Activated T-cell treated with anti-CD3 and anti-CD28 coated beads, Interleukin-2, amount 50 U/mL, for 4 hours (primary cell): Measurements from ENCODE around the gene SLC35F6. TPM values are rescaled to one million over a fixed set of nuclear protein-coding genes. Genes with fewer than 3 reads are reported as not detected.
"Not testable (repeated sequence)": the region's sequence is repeated elsewhere in the genome, so short reads cannot be mapped to it uniquely, and the experiment has no call there.

Source experiments
- ATAC-seq, 2 donors: fragments of 200-7000 bp; cut with Tn5 transposase; one replicate each; pipeline ENCODE4 v1.10.0; 2021
- DNase-seq: peaks from one replicate; pipeline ENCODE4 v3.0.0-alpha.2; 2020
- H3K27me3 Mint-ChIP-seq: one replicate; pipeline ENCODE4 v1.8.0; 2021; ENCODE audit warnings: low read depth, mixed read lengths
- H3K36me3 Mint-ChIP-seq: one replicate; pipeline ENCODE4 v1.8.0; 2022; ENCODE audit warnings: mixed read lengths; ENCODE audit not compliant: insufficient read depth
- H3K4me1 Mint-ChIP-seq: one replicate; pipeline ENCODE4 v1.8.0; 2021; ENCODE audit warnings: low read depth, mixed read lengths
- H3K4me3 Mint-ChIP-seq: one replicate; pipeline ENCODE4 v1.8.0; 2021; ENCODE audit warnings: mild to moderate bottlenecking, moderate library complexity, mixed read lengths
- H3K9me3 Mint-ChIP-seq: one replicate; pipeline ENCODE4 v1.8.0; 2021; ENCODE audit warnings: mixed read lengths
- total RNA-seq, 3 donors: library from RNA; stranded (reverse); gene quantifications; one replicate each; pipeline ENCODE4 v1.2.1, GENCODE V29; 2021

The SLC35F6 gene
- total RNA-seq, 3 donors from 2014 or later = 9.2 to 12.5 (median 11.6) TPM

DNA sequence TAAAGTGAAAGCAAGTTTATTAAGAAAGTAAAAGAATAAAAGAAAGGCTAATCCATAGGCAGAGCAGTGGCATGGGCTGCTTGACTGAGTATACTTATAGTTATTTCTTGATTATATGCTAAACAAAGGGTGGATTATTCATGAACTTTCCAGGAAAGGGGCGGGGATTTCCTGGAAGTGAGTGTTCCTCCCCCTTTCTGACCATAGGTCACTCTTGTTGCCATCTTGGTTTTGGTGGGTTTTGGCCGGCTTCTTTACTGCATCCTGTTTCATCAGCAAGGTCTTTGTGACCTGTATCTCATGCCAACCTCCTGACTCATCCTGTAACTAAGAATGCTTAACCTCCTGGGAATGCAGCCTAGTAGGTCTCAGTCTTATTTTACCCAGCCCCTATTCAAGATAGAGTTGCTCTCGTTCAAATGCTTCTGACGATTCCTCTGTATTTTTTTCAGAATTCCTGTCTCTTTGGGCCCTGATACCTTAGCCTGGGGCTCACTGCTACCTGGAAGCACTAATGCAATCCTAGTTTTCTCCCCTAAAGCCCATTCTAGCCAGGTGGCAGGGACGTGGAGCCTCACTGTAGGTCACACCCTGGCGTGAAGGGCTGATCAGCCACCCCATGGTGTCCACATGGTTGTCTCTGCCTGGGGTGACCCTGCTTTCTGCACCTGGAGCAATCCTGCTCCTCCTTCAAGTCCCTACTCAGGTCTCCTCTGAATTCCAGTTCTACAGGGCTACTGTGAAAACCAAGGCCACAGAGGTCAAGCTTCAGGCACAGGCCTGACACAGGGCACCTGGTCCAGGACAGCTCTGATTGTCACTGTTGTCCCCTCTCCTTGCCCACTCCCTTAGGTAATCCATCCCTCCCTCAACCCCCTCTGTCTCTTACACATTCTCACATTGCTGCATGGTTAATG lies 6.0 kb upstream of the SLC35F6 start:
- H3K27me3 Mint-ChIP-seq = no peaks in the 10 kb centered on the region
- no peaks in the 10 kb centered on the region for H3K4me1 Mint-ChIP-seq
- no peak overlapping the region for H3K4me3 Mint-ChIP-seq
- DNase-seq = no peak
- H3K9me3 Mint-ChIP-seq = no peaks in the 10 kb centered on the region
- no peaks in the 10 kb centered on the region for H3K36me3 Mint-ChIP-seq
- no peak for ATAC-seq

DNA sequence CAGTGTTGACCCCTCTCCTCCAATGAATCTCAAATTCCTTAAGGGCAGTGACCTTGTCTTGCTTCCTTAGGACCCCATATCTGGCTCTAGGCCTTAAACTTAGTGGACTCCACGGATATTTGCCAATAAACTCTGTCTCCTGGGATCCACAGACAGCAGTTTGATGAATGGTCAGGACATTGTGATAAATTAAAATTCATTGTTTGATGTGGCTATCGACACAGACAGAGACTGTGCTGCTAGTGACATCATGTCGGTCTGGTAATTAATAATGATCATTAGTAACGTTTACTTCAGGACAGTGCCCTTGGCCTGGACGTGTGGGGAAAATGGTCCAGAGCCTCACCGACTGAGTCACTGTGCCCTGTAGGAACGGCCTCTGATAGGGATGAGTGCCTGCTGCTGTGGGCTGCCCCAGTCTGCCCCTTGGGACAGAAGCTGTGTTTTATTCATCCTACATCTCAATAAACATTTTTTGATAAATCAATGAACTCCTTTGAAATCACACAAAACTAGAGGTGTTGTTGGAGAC lies 5.2 kb upstream of the SLC35F6 start:
- DNase-seq (no peak), ATAC-seq (no peak)
- H3K4me1 Mint-ChIP-seq = no peaks in the 10 kb centered on the region
- no peaks in the 10 kb centered on the region for H3K9me3 Mint-ChIP-seq
- no peaks in the 10 kb centered on the region for H3K27me3 Mint-ChIP-seq
- no peaks in the 10 kb centered on the region for H3K36me3 Mint-ChIP-seq
- no peak overlapping the region for H3K4me3 Mint-ChIP-seq

DNA sequence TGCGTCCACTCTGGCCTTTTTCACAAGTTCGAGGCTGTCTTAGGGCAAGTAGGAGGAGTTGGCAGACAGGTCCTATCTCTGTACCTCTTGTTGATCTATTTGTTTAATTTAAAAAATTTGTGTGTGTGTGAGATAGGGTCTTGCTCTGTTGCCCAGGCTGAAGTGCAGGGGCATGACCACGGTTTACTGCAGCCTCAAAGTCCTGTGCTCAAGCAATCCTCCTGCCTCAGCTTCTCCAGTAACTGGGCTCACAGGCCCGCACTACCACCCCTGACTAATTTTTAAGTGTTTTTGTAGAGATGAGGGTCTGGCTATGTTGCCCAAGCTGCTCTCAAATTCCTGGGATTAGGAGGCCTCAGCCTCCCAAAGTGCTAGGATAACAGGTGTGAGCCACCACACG lies 4.2 kb upstream of the SLC35F6 start:
- Mint-ChIP-seq H3K27me3 (no peaks in the 10 kb centered on the region), H3K4me1 (peaks cover 2% of the 10 kb centered on the region), H3K4me3 (no peak overlapping the region), H3K9me3 (no peaks in the 10 kb centered on the region), H3K36me3 (no peaks in the 10 kb centered on the region)
- DNase-seq = no peak
- ATAC-seq = no peak

DNA sequence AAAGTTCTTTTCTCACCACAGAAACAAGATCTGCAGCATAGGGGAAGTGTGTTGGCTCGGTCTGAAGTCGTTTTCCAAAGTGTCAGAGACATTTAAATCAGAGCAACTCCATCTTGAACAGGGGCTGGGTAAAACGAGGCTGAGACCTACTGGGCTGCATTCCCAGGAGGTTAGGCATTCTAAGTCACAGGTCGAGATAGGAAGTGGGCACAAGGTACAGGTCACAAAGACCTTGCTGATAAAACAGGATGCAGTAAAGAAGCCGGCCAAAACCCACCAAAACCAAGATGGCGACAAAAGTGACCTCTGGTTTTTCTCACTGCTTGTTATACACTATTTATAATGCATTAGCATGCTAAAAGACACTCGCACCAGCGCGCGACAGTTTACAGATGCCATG lies 3.1 kb upstream of the SLC35F6 start:
- ATAC-seq, H3K9me3 Mint-ChIP-seq, H3K4me3 Mint-ChIP-seq, H3K27me3 Mint-ChIP-seq, DNase-seq, H3K36me3 Mint-ChIP-seq: not testable (repeated sequence)
- peaks cover 14% of the 10 kb centered on the region for H3K4me1 Mint-ChIP-seq

DNA sequence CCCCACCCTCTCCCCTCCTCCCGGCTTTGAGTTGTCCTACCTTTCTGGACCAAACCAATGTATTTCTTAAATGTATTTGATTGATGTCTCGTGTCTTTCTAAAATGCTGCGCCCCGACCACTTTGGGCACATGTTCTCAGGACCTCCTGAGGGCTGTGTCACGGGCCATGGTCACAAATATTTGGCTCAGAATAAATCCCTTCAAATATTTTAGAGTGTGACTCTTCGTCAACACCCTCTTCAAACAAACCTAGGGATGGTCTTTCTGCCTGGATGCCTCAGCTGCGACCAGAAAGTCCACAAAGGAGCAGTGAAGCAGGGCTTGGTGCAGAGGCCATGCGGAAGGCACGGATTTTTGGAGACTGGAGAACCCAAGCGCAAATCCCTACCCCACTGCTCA lies 1.1 kb upstream of the SLC35F6 start:
- Mint-ChIP-seq H3K9me3 (no peaks in the 10 kb centered on the region), H3K4me3 (peak overlapping the region; percentile 93), H3K36me3 (peaks cover 1% of the 10 kb centered on the region), H3K27me3 (no peaks in the 10 kb centered on the region), H3K4me1 (peaks cover 23% of the 10 kb centered on the region)
- DNase-seq = no peak
- no peak for ATAC-seq

DNA sequence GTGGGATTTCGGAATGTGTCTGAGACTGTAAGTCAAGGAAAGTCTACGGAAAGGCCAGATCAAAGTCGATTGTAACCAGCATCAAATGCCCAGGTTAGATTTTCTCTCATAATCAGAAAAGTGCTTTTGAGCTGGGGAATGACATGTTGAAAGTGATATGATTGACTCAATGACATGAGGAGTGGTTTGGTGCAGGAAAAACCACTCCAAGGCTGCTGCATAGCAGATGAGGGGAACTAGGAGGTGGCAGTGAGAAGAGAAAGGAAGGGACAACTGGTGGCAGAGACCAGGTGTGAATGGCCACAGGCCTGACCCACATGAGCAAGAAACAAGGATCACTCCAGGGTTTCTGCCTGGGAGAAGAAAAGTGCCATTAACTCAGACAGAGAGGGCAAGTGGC lies 822 bp downstream of the SLC35F6 start:
- Mint-ChIP-seq H3K4me1 (peaks cover 34% of the 10 kb centered on the region), H3K36me3 (peaks cover 1% of the 10 kb centered on the region), H3K27me3 (no peaks in the 10 kb centered on the region), H3K9me3 (no peaks in the 10 kb centered on the region), H3K4me3 (peak overlapping the region; percentile 93)
- ATAC-seq (no peak), DNase-seq (no peak)

DNA sequence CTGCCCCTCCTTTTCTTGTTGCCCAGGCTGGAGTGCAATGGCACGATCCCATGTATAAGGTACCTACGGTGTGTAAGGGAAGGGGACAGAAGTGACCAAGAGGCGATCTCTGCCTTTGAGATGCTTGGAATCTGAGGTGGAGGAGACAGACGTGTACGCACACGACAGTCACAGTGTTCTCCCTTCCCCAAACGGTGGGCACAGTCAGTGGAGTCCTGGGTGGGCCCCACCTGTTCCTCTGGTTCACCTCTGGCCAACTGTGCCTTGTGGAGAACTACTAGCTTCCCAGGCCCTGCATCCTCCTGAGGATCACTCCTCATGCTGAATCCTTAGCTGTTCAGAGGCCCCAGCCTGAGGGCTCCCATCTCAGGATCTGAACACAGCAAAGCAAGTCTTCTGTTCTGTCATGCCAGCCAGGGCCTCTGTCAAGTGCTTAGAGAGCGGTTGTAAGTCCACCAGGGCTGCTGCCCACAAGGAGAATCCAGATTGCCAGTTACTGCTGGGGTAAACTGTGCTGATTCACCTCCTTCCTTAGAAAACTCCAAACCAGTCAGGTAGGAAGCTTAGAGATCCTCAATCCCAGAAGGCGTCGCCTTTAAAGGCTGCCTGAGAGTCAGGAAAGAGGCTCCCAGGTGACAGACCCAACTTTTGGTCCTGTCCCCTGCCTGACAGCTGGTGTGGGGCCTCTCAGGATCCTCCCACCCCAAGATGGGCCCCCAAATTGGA lies 1.6 kb downstream of the SLC35F6 start:
- Mint-ChIP-seq H3K4me1 (peaks cover 35% of the 10 kb centered on the region), H3K9me3 (no peaks in the 10 kb centered on the region), H3K36me3 (peaks cover 1% of the 10 kb centered on the region), H3K4me3 (peak overlapping the region; percentile 93), H3K27me3 (no peaks in the 10 kb centered on the region)
- DNase-seq (no peak), ATAC-seq (no peak)

DNA sequence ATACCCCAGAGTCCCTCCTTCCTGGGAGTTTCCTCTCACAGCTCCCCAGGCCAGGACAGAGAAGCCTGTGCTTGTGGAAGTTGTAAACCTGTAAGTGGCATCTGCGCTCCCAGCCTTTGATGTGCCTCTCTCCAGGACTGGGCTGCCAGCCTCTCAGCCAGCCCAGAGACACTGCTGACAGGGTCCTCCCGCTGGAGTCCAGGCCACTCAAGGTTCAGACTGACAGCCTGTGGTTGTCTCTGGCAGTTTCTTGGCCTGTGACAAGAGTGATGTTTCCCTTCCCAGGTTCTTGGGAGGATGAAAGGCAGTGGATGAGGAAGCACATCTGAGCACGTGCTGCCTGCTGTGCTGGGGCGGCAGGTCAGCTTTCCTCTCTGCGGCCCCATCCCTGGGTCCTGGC lies 3.0 kb downstream of the SLC35F6 start:
- no peak overlapping the region for H3K4me3 Mint-ChIP-seq
- H3K36me3 Mint-ChIP-seq = peaks cover 3% of the 10 kb centered on the region
- no peak for DNase-seq
- peaks cover 47% of the 10 kb centered on the region for H3K4me1 Mint-ChIP-seq
- no peaks in the 10 kb centered on the region for H3K27me3 Mint-ChIP-seq
- H3K9me3 Mint-ChIP-seq = no peaks in the 10 kb centered on the region
- no peak for ATAC-seq

DNA sequence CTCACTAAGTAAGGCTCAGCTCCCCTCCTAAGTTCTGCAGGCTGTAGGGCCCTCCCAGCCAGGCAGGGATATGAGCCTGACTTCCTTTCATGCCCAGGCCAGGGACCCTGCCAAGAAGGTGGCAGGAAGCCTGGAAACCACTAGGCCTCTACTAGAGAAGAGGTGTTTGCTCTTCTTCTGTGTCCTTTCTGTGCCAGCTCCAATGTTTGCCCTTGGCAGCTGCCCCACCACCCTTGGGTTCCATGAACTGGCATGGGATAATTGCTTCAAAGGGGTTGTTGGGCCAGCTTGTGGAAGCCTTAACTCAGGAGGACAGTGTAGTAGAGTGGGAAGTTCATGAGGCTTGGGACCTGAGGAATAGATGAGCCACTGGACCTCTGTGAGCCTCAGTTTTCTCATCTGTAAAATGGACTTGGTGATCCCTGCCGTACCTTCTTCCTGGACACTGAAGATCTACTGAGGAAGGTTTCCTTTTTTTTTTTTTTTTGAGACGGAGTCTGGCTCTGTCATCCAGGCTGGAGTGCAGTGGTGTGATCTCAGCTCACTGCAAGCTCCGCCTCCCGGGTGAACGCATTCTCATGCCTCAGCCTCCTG lies 3.9 kb downstream of the SLC35F6 start:
- H3K4me3 Mint-ChIP-seq = no peak overlapping the region
- no peaks in the 10 kb centered on the region for H3K9me3 Mint-ChIP-seq
- DNase-seq (no peak), ATAC-seq (no peak)
- H3K36me3 Mint-ChIP-seq = peaks cover 3% of the 10 kb centered on the region
- peaks cover 55% of the 10 kb centered on the region for H3K4me1 Mint-ChIP-seq
- no peaks in the 10 kb centered on the region for H3K27me3 Mint-ChIP-seq

DNA sequence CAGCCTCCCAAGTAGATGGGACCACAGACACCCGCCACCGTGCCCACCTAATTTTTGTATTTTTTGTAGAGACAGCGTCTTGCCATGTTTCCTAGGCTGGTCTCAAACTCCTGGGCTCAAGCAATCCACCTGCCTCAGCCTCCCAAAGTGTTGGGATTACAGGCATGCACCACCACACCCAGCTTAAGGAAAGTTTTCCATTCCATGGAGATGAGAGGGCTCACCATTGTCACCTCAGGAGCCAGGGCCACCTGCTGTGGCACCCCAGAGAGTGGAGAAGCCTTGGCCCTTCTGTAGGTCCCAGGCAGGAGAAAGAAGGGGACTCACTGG lies 4.6 kb downstream of the SLC35F6 start:
- no peak overlapping the region for H3K4me3 Mint-ChIP-seq
- H3K27me3 Mint-ChIP-seq = no peaks in the 10 kb centered on the region
- DNase-seq (no peak), ATAC-seq (no peak)
- no peaks in the 10 kb centered on the region for H3K9me3 Mint-ChIP-seq
- peaks cover 56% of the 10 kb centered on the region for H3K4me1 Mint-ChIP-seq
- peaks cover 3% of the 10 kb centered on the region for H3K36me3 Mint-ChIP-seq

DNA sequence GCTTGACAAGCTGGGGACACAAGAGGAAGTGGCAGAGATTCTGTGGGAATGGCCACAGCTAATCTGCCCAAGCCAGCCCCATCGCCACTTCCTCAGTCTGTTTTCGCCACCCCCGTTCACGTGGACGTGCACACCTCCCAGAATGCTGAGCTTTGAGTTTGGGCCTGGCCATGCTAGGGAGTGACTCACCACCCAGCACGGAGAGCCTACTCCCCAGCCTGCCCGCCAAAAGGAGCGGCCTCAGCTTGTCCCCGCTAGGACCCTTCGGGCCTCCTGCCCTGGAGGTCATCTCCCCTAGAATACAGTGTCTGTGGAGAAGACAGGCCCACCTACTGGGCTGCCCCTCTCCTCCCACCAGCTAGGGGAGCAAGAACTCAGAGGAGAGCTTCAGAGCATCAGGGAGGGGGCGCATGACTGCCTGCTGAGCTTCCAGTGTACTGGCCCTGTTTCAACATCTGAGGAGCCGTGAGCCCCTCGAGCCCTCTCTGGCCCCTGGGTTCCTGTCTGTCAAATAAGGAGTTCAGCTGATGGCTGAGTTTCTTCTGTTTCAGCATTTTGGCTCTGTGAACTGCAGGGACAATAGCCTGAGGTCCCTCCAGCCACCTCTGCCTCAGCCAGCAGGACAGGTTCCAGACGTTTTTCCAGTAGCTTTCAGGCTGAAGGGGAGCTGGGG lies 5.1 kb downstream of the SLC35F6 start:
- H3K9me3 Mint-ChIP-seq = no peaks in the 10 kb centered on the region
- ATAC-seq (no peak), DNase-seq (no peak)
- no peak overlapping the region for H3K4me3 Mint-ChIP-seq
- no peaks in the 10 kb centered on the region for H3K27me3 Mint-ChIP-seq
- H3K4me1 Mint-ChIP-seq = peaks cover 56% of the 10 kb centered on the region
- H3K36me3 Mint-ChIP-seq = peaks cover 3% of the 10 kb centered on the region

DNA sequence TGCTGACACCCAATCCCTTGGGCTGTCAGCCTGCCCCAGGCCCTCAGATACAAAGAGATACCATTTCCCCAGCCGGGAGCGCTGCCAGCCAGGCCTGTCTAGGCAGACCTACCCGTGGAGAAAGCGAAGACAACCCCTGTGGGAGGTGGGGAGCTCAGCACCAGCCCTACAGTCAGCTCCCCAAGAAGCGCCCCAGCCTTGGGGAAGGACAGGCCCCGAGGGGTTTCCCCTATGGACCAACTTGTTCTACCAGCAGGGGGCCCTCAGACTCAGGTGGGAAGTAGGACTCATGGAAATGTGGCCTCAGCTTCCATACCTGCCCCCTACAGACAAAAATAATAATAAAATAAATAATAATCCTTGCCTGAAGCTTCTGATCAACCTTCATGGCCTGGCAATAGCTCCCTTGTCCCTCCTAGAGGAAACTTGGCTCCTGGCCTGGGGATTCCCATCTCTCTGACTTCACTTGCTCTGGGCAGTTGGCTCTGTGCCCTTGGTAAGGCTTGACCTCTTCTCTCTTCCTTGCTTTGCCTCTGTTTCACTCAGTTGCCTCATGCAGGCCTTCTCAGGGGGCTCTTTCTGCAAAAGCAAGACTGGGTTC lies 7.0 kb downstream of the SLC35F6 start:
- Mint-ChIP-seq H3K27me3 (no peaks in the 10 kb centered on the region), H3K9me3 (no peaks in the 10 kb centered on the region), H3K36me3 (peaks cover 3% of the 10 kb centered on the region), H3K4me1 (peaks cover 41% of the 10 kb centered on the region), H3K4me3 (no peak overlapping the region)
- DNase-seq (no peak), ATAC-seq (no peak)

DNA sequence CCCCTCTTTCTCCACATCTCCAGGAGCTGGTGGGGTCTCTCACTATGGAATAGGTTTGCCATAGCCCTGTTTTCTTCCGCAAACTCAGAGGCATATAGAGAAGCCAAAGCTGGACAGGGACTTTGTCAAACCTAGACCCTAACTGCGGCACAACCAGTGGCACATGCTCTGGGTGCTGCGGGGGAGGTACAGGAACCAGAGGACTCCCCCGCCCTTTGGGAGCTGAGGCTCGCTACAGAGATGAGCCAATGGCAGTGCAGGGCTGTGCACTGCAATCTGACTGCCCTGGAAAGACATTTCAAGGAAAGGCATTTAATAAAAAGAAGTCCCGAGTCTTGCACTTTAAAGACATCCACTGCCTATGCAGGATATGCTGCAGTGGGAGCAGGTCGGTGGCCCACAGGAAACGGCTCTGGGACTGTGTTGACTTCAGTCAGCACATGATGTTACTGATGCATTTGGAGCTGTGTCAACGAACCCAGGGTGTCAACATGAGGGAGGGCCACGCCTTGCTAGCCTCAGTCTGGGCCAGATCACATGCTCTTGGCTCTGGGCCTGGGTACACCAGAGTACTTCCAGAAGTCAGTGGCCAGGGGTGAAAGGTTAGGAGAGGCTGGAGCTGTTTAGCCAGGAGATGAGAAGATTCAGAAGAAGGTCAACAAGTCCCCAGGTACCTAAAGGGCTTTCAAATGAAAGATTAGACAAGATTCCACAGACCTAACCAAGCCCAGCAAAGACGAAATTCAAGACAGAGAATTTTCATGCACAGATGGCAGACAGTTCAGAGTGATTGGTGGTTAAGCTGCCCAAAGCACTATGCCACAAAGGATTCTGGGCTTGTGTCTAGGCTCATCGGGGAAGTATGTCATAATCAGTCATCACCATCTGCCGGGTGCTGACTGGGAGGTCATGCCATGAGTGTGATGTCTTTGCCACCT lies 8.2 kb downstream of the SLC35F6 start:
- Mint-ChIP-seq H3K36me3 (peaks cover 9% of the 10 kb centered on the region), H3K27me3 (no peaks in the 10 kb centered on the region), H3K4me3 (peak overlapping the region; percentile 5), H3K9me3 (no peaks in the 10 kb centered on the region), H3K4me1 (peaks cover 36% of the 10 kb centered on the region)
- ATAC-seq = peak; percentile 62 to 72
- no peak for DNase-seq
